Nephron (organoid): ENCODE results near the gene SEMA4G.

Source experiments
- H3K27ac Mint-ChIP-seq, 3 experiments: 2 replicates each; pipeline ENCODE4 v1.8.0; 2020; ENCODE audit warnings: mixed read lengths in 3 of 3, mild to moderate bottlenecking in 2 of 3, moderate library complexity in 1 of 3
- H3K27me3 Mint-ChIP-seq: 2 replicates; pipeline ENCODE4 v1.8.0; 2021; ENCODE audit warnings: low read depth, mild to moderate bottlenecking, moderate library complexity, mixed read lengths
- H3K36me3 Mint-ChIP-seq: 2 replicates; pipeline ENCODE4 v1.8.0; 2020; ENCODE audit warnings: low read depth, mixed read lengths
- H3K4me1 Mint-ChIP-seq: 2 replicates; pipeline ENCODE4 v1.8.0; 2020; ENCODE audit warnings: mixed read lengths
- H3K4me3 Mint-ChIP-seq, 3 experiments: 2 replicates each; pipeline ENCODE4 v1.8.0; 2020; ENCODE audit warnings: mild to moderate bottlenecking in 3 of 3, mixed read lengths in 3 of 3, moderate library complexity in 2 of 3
- H3K9me3 Mint-ChIP-seq: 2 replicates; pipeline ENCODE4 v1.8.0; 2020; ENCODE audit warnings: mixed read lengths
- CTCF ChIP-seq, 3 experiments: fragments of 200-600 bp; sonication (generic); IDR thresholded peaks; one replicate each; pipeline ENCODE4 v1.5.0; 2021; ENCODE audit warnings: antibody characterized with exemption in 3 of 3; ENCODE audit not compliant: unreplicated experiment in 3 of 3

Gene SEMA4G

DNA sequence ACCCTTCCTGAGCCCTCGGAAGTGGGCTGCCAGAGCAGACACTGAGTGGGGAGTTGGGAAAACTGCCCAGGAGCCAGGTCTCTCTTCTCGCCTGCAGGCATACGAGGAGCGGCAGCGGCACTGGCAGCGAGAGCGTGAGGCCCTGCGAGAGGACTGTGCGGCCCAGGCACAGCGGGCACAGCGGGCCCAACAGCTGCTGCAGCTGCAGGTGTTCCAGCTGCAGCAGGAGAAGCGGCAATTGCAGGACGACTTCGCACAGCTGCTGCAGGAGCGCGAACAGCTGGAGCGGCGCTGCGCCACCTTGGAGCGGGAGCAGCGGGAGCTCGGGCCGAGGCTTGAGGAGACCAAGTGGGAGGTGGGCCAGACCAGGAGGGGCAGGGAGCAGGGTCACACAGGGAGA lies 36.1 kb downstream of the SEMA4G start:
- no peak for TF ChIP-seq CTCF (IDR thresholded peaks at IDR 0.05; ENCODE audit: unreplicated experiment in 3 of 3)
- Mint-ChIP-seq H3K27ac (no peak overlapping the region), H3K9me3 (no peaks in the 10 kb centered on the region), H3K4me3 (no peak overlapping the region), H3K4me1 (peaks cover 17% of the 10 kb centered on the region), H3K36me3 (peaks cover 20% of the 10 kb centered on the region), H3K27me3 (no peaks in the 10 kb centered on the region)

DNA sequence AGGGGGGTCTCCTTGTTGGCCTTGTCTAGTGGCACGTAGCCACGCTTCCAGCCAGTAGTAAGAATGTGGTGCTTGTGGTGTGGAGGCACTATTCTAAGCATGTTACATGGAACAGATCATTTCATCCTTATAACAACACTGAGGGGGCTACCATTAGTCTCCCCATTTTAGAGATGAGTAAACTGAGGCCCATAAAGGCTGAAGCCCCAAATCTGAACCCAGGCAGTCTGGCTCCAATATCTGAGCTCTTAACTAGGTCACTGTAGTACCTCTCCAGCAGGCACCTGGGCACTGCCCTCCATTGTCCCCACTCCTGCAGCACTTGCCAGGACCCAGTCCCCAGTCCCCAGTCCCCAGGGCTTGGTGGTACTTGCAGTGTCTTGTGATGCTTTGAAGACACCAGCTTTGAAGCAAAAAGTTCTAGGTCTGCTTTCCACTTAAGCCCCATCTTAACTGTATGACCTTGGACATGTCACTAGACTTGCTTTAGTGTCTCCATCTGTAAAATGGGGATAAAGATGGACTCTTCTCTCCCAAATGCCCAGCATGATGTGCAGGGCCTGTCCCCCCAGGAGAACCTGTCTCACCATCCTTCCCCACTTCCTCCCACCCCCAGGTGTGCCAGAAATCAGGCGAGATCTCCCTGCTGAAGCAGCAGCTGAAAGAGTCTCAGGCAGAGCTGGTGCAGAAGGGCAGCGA lies 36.7 kb downstream of the SEMA4G start:
- Mint-ChIP-seq H3K4me3 (no peak overlapping the region), H3K27ac (no peak overlapping the region), H3K9me3 (no peaks in the 10 kb centered on the region), H3K4me1 (peaks cover 14% of the 10 kb centered on the region), H3K36me3 (peaks cover 20% of the 10 kb centered on the region), H3K27me3 (no peaks in the 10 kb centered on the region)
- TF ChIP-seq CTCF (IDR thresholded peaks at IDR 0.05; ENCODE audit: unreplicated experiment in 3 of 3), result no peak

DNA sequence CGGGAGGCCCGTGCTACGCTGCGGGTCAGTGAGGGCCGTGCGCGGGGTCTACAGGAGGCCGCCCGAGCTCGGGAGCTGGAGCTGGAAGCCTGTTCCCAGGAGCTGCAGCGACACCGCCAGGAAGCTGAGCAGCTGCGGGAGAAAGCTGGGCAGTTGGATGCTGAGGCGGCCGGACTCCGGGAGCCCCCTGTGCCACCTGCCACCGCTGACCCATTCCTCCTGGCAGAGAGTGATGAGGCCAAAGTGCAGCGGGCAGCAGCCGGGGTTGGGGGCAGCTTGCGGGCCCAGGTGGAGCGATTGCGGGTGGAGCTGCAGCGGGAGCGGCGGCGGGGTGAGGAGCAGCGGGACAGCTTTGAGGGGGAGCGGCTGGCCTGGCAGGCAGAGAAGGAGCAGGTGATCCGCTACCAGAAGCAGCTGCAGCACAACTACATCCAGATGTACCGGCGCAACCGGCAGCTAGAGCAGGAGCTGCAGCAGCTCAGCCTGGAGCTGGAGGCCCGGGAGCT lies 37.3 kb downstream of the SEMA4G start:
- Mint-ChIP-seq H3K36me3 (peaks cover 20% of the 10 kb centered on the region), H3K27ac (peak overlapping the region in 1 of 3 experiments; percentile 45), H3K9me3 (no peaks in the 10 kb centered on the region), H3K27me3 (no peaks in the 10 kb centered on the region), H3K4me3 (no peak overlapping the region), H3K4me1 (peaks cover 8% of the 10 kb centered on the region)
- TF ChIP-seq CTCF (IDR thresholded peaks at IDR 0.05; ENCODE audit: unreplicated experiment in 3 of 3), result no peak

GRCh38 chr10:101007099-101007711 lies 37.9 kb downstream of the SEMA4G start:
- Mint-ChIP-seq H3K36me3 (peaks cover 20% of the 10 kb centered on the region), H3K27me3 (no peaks in the 10 kb centered on the region), H3K4me1 (peaks cover 7% of the 10 kb centered on the region), H3K9me3 (no peaks in the 10 kb centered on the region), H3K4me3 (no peak overlapping the region), H3K27ac (peak overlapping the region in 1 of 3 experiments; percentile 45)
- TF ChIP-seq CTCF (IDR thresholded peaks at IDR 0.05; ENCODE audit: unreplicated experiment in 3 of 3), result no peak

DNA sequence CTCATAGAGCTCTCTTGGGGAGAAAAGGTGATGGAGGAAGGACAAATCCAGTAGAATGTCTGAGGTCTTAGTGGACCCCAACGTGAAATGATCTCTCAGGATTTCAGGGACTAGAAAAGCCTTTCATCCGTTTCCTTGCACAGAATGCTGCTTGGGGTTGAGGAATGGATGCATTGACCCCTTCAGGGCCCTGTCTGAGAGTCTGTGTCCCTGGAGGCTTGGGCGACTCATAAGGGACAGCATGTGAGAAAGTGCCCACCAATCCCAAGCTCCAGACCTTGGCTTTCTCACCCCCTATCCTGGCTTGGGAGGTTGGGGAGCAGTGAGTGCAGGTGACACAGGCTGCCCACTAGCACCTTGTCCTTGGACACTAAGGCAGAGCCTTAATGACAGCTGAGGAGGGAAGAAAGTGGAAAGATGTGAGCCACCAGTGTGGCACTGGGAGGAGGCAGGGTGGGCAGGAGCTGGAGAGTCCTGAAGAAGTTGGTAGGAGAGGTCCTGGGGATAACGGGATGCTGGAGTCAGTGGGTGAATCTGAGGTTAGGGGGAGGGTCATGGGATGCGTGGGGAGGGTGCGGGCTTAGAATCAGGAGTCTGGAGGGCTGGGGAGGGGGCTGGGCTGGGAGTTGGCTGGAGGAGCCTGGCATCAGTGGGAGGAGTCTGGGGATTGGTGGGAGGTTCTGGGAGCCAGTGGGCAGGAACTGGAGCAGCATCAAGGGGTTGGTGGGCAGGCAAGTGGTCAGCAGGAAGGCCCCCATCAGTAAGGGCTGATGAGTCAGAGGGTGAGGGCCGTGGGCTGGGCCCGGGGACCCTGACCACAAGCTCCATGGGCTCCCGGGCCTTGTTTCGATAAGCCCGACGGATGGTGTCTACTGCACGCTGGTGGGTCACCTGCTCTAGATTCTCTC lies 38.9 kb downstream of the SEMA4G start:
- Mint-ChIP-seq H3K27ac (peak overlapping the region in 2 of 3 experiments; percentile 24 to 54), H3K27me3 (no peaks in the 10 kb centered on the region), H3K9me3 (no peaks in the 10 kb centered on the region), H3K4me1 (peaks cover 9% of the 10 kb centered on the region), H3K36me3 (peaks cover 18% of the 10 kb centered on the region), H3K4me3 (no peak overlapping the region)
- no peak for TF ChIP-seq CTCF (IDR thresholded peaks at IDR 0.05; ENCODE audit: unreplicated experiment in 3 of 3)
